Measurements from ENCODE around the gene CAPN14.

DNA sequence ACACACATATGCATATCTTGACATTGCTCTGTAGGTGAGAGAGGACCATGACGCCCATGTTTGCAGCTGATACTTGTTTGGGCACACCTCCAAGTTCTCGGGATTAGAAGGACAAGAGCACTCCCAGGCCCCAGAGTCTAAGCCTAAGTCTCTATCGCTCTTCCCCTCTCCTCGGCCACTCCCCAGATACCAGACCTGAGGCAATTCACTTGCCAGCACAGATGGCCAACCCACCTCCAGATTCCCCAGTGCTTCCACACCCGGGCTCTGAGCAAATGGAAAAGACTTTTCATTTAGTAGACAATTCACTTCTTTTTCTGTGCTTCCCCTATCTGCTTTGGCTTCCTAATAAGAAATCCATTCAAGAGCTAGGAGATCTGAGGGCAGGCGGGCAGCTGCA, 49.5 kb upstream of the CAPN14 start:
- TF ChIP-seq EZH2 (IDR thresholded peaks at IDR 0.05) (no peak), POLR2AphosphoS5 (IDR thresholded peaks at IDR 0.05; ENCODE audit: borderline replicate concordance, low read depth, low read length) (no peak)

Measured in SK-N-MC (cell line).